NCI-H82 (cell line): ENCODE results near the gene SLC1A3.

ENCODE experiments used
- DNase-seq: peaks from one replicate; lab custom pipeline; 2025; lab: John Stamatoyannopoulos, UW

Gene SLC1A3

DNA sequence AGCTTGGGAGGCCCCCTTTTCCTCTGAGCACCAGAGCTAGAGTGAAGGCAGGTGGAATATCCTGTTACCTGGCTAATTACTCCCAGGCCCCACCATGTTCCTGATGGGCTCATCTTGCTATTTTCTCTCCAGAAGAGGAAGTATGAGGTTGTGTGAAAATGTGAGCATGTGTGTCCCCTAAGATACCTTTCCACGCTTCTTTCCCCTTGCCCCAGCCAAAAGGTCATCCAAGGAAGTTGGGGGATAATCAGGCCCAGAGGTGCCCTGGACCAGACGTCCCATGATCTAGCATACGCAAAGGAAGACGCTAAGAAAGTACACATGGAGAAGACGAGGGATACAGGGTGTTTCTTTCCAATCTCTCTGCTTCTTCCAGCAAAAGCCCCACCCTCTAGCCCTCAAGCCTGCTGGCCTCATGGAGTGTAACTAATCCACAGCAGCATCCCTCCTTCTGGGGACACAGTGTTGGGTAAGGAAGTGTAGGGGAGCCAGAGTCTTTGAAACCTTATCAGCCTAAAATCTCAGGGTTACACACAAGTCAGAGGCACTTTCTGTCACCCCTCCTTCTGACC, 115.3 kb downstream of the SLC1A3 start:
- no peak for DNase-seq

DNA sequence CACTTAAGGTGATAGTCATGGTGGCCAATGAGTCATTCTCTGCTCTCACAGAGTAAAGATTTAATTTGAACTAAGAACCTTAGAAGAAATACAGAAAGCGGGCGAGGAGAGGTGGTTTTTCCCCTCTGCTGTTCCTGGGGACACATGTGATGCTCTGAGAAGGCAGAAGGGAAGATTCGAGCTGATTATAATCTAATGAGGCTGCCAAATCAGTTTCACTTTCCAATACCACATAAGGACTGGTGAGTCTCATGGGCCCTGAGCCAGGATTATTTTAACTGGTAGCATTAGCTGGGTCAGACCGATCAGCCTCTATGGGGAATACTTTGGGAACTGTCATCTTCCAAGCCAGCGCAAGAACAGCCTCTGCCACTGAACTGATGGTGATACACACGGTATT, 116.5 kb downstream of the SLC1A3 start:
- peak; percentile 13 for DNase-seq

- DNase-seq, result no peak
Measured at GRCh38 chr5:36723912-36724311, 117.5 kb downstream of the SLC1A3 start.

- peak; percentile 5 for DNase-seq
Measured at GRCh38 chr5:36724467-36725332, 118.3 kb downstream of the SLC1A3 start.

GRCh38 chr5:36726317-36726716, 119.9 kb downstream of the SLC1A3 start:
- no peak for DNase-seq

DNA sequence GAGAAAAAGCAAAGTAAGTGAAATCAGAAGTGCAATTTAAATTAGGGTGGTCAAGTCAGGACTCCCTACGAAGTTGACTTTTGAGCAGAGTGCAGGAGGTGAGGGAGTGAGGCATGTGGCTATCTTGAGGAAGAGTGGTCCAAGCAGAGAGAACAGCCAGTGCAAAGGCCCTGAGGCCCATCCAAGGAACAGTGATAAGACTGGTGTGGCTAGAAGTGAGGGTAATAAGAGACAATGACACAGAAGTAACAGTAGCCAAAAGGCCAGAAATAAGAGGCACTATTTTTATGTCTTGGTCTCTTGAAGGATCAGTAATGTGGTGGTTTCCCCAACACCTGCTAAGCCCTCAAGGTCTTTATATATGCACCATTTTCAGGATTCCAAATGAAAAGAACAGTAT, 120.4 kb downstream of the SLC1A3 start:
- no peak for DNase-seq

DNA sequence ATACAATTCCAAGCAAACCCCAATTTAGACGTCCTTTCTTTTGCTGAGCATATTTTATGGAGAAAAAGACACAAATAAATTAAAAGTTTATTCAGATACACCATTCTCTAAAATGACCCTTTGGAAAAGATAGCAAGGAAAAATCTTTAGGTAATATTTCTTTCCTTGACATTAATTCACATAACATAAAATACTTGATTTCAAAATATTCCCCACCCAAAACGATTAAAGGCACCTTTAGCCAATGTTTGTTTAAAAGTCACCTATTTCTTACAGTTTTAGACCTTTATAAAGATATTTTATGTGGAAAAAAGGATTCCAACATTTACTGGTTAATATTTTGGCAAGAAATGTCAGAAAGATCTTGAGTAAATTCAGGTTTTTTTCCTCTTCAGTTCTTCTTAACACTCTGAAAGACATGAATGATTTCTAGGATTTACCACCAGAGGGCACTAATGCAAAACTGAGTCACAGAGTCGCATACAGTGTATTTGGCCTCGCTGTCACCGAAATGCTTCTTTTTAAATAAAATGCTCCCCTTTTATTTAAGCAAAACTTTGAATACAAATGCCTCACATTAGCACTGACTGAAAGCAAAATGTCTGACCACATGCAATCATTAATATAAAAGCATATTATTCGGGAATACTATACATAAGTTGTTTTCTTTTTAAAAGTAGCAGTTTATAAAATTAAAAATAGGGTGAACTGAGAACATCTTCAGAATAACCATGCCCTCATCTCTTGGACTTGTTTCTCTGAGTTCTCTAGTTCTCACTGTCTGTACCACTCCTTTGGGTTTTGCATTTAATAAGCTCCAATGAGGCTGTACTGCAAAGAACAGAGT, 122.5 kb downstream of the SLC1A3 start:
- peak; percentile 79 for DNase-seq

- DNase-seq, result no peak
Measured at GRCh38 chr5:36730537-36731216, 124.3 kb downstream of the SLC1A3 start.

DNA sequence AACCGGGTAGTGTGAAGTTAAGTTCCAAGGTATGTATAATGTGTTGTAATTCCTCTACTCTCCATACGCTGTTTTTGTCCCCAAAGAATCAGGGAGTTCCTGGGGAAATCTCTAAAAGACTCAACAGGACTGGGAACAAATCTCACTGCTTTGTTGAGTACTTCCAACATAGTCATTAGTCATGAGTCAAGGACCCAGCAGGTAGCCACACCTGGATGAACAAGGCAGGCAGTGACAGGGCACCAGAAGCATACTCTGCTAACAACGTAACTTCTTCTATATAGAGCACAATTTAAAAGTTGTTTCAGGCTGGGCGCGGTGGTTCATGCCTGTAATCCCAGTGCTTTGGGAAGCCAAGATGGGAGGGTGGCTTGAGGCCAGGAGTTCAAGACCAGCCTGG, 126.8 kb downstream of the SLC1A3 start:
- DNase-seq, result no peak

- DNase-seq, result peak; percentile 63
Measured at GRCh38 chr5:36734422-36734821, 128.0 kb downstream of the SLC1A3 start.

GRCh38 chr5:36735891-36736290, 129.5 kb downstream of the SLC1A3 start:
- DNase-seq, result no peak
